ENCODE measurements around the gene STK38L. TPM values are rescaled to one million over a fixed set of nuclear protein-coding genes. Genes with fewer than 3 reads are reported as not detected.

Gene STK38L
- polyA plus RNA-seq, 1 of the 3 experiments (the other 2 are of a cell fraction), result 4.7 TPM

DNA sequence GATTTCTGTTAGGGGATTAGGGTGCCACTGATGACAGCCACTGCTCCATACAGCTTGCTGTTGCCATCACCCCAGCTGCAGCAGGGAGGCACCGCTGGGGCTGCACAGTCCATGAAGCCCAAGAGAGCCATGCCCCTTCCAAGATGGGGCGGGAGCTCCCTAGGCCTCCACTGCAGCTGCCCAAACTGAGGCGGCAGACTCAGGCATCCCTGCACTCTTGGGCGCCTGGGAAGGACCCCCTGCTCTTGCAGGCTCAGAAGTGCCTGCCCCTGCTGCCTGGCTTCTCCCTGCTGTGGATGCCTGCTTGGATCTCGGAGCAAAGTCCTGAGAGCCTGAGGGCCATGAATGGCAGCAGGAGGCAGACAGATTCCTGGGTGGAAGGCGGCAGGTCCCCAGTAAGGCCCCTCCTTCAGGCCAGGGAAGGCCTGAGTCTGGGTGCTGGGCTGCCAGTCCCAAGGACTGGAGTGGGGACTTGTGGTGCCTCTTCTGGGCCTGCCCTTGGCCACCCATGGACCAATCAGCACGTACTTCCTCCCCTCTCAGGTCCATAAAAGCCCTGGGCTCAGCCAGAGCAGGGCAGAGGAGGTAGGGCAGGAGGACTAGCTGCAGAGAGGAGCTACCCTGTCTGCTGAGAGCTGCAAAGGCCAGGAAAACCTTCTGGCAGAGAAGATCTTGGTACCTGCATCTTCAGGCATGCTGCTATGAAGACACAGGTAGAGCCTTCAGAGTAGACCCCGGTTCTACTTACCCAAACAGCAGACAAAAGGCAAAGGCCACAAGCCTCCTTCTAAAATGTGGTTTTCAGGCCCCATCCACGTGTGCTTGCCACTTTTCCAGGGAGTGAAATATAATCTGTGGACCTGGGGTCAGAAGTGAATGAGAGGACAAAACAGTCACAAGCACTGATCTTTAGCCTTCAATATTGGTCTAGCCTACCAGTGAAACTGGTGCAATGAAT, 30.0 kb upstream of the STK38L start:
- WGBS (ENCODE audit: low lambda C conversion rate), result 41% methylated on average over 3 of the region's 9 CpGs
- Histone ChIP-seq H3F3A (replicated peaks; ENCODE audit: insufficient read depth) (no peaks in the 10 kb centered on the region), H4K20me1 (ENCODE audit: insufficient read depth) (no peaks in the 10 kb centered on the region), H2AFZ (ENCODE audit: low read depth) (no peak overlapping the region), H3K27me3 (ENCODE audit: insufficient read depth) (no peaks in the 10 kb centered on the region), H3K4me2 (no peak overlapping the region), H3K27ac (ENCODE audit: low read depth in 2 of 2, low read length in 1 of 2) (no peak overlapping the region), H3K9me2 (no peaks in the 10 kb centered on the region), H3K4me1 (ENCODE audit: control insufficient read depth in 1 of 2, insufficient read depth in 2 of 2, low read depth in 1 of 2, low read length in 1 of 2) (no peaks in the 10 kb centered on the region), H3K79me2 (ENCODE audit: insufficient read depth) (no peaks in the 10 kb centered on the region), H3K9ac (no peak overlapping the region), H3K36me3 (replicated peaks in 1 of 2; ENCODE audit: control insufficient read depth in 1 of 2, insufficient read depth in 2 of 2, low read length in 1 of 2) (no peaks in the 10 kb centered on the region), H3K4me3 (ENCODE audit: low read depth in 2 of 2, low read length in 1 of 2) (no peak overlapping the region), H3K9me3 (no peaks in the 10 kb centered on the region)
- TF ChIP-seq MXI1 (IDR thresholded peaks at IDR 0.05; ENCODE audit: low read depth, low read length), result no peak
- no peak for TF ChIP-seq CHD2 (IDR thresholded peaks at IDR 0.05; ENCODE audit: low read length, partially characterized antibody)
- no peak for TF ChIP-seq SIN3A (IDR thresholded peaks at IDR 0.05; ENCODE audit: borderline replicate concordance, low read depth, low read length)
- TF ChIP-seq RCOR1 (IDR thresholded peaks at IDR 0.05; ENCODE audit: low read length), result no peak
- no peak for TF ChIP-seq NRF1 (IDR thresholded peaks at IDR 0.05; ENCODE audit: low read depth, low read length)
- TF ChIP-seq, protein P1, sequence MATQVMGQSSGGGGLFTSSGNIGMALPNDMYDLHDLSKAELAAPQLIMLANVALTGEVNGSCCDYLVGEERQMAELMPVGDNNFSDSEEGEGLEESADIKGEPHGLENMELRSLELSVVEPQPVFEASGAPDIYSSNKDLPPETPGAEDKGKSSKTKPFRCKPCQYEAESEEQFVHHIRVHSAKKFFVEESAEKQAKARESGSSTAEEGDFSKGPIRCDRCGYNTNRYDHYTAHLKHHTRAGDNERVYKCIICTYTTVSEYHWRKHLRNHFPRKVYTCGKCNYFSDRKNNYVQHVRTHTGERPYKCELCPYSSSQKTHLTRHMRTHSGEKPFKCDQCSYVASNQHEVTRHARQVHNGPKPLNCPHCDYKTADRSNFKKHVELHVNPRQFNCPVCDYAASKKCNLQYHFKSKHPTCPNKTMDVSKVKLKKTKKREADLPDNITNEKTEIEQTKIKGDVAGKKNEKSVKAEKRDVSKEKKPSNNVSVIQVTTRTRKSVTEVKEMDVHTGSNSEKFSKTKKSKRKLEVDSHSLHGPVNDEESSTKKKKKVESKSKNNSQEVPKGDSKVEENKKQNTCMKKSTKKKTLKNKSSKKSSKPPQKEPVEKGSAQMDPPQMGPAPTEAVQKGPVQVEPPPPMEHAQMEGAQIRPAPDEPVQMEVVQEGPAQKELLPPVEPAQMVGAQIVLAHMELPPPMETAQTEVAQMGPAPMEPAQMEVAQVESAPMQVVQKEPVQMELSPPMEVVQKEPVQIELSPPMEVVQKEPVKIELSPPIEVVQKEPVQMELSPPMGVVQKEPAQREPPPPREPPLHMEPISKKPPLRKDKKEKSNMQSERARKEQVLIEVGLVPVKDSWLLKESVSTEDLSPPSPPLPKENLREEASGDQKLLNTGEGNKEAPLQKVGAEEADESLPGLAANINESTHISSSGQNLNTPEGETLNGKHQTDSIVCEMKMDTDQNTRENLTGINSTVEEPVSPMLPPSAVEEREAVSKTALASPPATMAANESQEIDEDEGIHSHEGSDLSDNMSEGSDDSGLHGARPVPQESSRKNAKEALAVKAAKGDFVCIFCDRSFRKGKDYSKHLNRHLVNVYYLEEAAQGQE (IDR thresholded peaks at IDR 0.05; ENCODE audit: low read depth, low read length), result no peak
- ChIA-PET POLR2A (no interaction called here), CTCF (no interaction called here)
- no peak for DNase-seq

DNA sequence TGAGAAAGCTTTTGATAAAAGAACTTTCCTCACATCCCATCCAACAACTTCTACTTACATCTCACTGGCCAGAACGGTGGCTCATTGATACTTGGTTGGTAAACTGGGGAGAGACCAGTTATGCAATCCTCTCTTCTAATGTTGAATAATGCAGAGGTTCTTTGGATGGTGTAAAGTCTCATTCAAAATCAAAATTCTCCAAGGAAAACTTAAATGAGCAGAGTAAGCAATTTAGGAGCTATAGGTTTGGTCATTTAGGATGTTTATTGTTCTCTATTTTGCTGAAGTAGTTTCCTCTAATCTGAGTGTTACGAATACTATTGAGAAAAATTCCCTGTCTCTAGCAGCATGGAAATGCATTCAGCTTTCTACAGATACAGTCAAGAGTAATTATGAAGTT, 26.5 kb upstream of the STK38L start:
- ChIA-PET CTCF (interaction anchor here (1.3 kb wide), 1 partner anchor 384 kb away, joined by 4 read pairs; the partner anchor contains the start of gene ITPR2), POLR2A (no interaction called here)
- H3K9me3 ChIP-seq, result no peaks in the 10 kb centered on the region
- no peak for DNase-seq
- H3K9me2 ChIP-seq, result no peaks in the 10 kb centered on the region
- no peak for TF ChIP-seq SMC3 (IDR thresholded peaks at IDR 0.05; ENCODE audit: low read depth, low read length)
- TF ChIP-seq, protein P2, sequence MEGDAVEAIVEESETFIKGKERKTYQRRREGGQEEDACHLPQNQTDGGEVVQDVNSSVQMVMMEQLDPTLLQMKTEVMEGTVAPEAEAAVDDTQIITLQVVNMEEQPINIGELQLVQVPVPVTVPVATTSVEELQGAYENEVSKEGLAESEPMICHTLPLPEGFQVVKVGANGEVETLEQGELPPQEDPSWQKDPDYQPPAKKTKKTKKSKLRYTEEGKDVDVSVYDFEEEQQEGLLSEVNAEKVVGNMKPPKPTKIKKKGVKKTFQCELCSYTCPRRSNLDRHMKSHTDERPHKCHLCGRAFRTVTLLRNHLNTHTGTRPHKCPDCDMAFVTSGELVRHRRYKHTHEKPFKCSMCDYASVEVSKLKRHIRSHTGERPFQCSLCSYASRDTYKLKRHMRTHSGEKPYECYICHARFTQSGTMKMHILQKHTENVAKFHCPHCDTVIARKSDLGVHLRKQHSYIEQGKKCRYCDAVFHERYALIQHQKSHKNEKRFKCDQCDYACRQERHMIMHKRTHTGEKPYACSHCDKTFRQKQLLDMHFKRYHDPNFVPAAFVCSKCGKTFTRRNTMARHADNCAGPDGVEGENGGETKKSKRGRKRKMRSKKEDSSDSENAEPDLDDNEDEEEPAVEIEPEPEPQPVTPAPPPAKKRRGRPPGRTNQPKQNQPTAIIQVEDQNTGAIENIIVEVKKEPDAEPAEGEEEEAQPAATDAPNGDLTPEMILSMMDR (IDR thresholded peaks at IDR 0.05), result no peak
- no peaks in the 10 kb centered on the region for H4K20me1 ChIP-seq (ENCODE audit: insufficient read depth)
- no peak overlapping the region for H3K9ac ChIP-seq
- no peaks in the 10 kb centered on the region for H3K79me2 ChIP-seq (ENCODE audit: insufficient read depth)
- H3K27ac ChIP-seq (ENCODE audit: low read depth in 2 of 2, low read length in 1 of 2), result no peak overlapping the region
- no peaks in the 10 kb centered on the region for H3K4me1 ChIP-seq (ENCODE audit: control insufficient read depth in 1 of 2, insufficient read depth in 2 of 2, low read depth in 1 of 2, low read length in 1 of 2)
- no peak overlapping the region for H2AFZ ChIP-seq (ENCODE audit: low read depth)
- H3K4me3 ChIP-seq (ENCODE audit: low read depth in 2 of 2, low read length in 1 of 2), result no peak overlapping the region
- no peaks in the 10 kb centered on the region for H3K27me3 ChIP-seq (ENCODE audit: insufficient read depth)
- H3F3A ChIP-seq (replicated peaks; ENCODE audit: insufficient read depth), result no peaks in the 10 kb centered on the region
- 93% methylated on average over 2 of the region's 2 CpGs for WGBS (ENCODE audit: low lambda C conversion rate)
- H3K36me3 ChIP-seq (replicated peaks in 1 of 2; ENCODE audit: control insufficient read depth in 1 of 2, insufficient read depth in 2 of 2, low read length in 1 of 2), result no peaks in the 10 kb centered on the region
- no peak overlapping the region for H3K4me2 ChIP-seq
